ENCODE data around the gene SMYD3.
"Not testable (repeated sequence)": the region's sequence is repeated elsewhere in the genome, so short reads cannot be mapped to it uniquely, and the experiment has no call there.

SMYD3 gene

DNA sequence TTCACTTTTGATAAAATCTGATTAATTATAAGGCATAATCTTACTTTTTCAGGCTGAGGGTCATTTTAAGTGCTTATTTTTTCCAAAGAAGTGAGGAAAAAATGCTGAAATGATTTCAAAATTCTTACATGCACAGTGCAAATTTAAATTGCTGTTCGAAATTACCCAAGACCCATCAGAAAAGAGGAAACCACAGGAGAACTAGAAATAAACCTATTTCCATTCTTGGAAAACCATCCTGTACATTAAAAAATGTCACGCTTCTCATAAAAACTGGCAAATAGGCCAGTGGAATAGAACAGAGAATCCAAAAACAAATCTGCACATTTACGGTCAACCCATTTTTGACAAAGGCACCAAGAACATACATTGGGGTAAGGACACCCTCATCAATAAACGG, 414.9 kb downstream of the SMYD3 start:
- DNase-seq: no peak

DNA sequence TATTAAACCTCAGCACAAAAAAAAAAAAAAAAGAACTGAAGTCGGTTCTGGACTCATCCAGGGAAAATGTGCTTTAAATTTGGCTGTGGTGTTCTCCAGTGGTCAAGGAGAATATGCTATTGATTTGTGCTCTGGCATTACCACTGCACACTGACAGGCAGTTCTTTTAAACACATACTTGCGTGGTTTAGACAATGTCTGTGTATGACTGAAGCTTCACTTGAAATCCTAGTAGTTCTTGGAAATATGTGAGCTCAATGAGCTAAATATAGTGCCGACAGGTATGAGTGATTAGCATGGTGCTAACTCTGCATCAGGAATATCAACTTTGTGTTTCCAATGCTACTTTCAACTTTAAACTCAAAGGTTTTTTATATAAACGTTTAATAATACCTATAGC, 415.6 kb downstream of the SMYD3 start:
- DNase-seq: no peak

DNA sequence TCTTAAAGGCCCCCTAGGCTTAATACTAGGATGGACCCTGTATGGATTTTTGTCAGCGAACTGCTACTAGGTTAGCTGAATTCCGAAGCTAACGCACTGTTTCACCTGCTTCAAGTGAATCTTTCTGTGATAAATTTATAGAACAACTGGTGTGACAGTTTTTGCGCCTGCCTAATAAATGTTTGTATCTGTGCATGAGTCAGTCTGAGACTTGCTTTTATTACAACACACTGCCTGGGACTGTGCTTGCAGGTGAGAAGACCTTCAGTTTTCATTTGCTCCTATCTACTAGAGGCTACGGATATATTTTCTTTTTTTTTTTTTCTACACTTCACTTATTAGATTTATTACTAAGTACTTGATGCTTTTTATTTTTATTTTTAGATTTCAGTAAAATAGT, 420.9 kb downstream of the SMYD3 start:
- DNase-seq: no peak

DNA sequence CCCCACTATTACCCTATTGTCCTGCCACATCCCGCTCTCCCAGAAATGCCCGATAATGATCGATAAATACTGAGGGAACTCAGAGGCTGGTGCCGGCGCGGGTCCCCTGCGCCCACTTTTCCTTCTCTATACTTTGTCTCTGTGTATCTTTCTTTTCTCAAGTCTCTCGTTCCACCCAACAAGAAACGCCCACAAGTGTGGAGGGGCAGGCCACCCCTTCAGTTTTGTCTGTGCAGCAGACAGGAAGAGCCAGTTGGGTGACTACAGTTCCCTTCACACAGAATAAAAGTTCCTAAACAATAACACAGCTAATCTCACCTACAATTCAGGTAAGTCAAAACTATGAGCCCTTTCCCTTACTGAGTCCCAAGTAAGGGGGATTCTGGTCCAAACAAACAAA, 423.7 kb downstream of the SMYD3 start:
- no peak for DNase-seq

DNA sequence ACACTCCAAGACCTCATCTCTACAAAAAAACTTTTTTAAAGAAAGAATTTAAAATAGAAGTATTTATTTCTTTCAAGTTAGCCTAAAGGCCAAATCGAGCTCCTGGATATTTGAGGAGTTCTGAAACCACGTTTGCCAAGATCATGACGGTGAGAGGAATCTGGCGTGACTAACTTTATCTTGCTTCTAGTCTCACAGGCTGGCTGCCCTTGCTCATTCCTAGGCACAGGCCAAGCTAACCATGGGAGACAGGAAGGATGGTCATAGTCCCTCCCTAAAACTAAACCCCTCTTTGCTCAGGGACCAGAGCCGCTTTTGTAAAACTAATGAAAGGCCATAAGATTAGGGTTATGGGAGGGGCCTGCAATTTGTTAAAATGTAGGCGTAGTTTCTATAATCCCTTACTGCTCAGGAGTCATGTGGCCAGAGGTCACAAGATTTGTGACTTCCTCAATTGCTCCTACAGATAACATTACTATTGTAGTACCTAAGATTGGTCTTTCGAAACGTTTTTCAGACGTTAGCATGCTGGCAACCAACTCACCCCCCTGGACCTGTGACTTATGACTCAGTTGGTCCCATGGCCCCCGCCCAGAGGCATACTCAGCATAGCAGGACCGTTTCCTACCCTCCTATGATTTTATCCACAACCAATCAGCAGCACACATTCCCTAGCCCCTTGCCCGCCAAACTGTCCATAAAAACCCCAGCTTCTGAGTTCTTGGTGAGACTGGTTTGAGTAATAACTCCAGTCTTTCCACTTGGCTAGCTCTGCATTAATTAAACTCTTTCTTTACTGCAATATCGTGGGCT, 425.0 kb downstream of the SMYD3 start:
- no peak for DNase-seq

DNA sequence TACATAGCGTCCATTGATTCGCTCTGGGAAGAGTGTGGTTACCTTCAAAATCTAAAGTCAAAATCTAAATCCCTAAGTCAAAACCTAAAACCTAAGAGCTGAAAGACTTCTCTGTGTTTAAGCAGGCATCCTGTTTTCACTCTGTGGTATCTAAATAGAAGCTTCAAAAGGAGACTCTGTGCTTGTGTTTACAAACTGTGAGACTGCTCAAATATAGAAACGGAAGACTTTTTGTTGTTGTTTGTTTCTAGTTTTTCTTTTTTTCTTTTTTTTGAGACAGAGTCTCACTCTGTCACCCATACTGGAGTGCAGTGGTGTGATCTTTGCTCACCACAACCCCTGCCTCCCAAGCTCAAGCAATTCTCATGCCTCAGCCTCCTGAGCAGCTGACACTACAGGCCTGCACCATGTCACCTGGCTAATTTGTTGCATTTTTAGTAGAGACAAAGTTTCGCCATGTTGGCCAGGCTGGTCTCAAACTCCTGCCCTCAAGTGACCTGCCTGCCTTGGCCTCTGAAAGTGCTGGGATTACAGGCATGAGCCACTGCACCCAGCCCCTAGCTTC, 425.9 kb downstream of the SMYD3 start:
- DNase-seq: no peak

DNA sequence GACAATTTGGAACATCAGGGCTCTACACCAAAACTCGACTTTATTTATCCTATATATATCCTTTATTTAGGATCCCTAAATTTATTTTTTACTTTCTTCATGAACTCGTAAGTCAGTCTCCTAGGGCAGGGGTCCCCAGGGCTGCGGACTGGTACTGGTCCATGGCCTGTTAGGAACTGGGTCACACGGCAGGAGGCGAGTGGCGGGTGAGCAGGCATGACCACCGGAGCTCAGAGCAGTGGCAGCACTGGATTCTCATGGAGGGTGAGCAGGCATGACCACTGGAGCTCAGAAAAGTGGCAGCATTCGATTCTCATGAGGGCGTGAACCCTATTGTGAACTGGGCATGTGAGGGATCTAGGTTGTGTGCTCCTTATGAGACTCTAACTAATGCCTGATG, 427.0 kb downstream of the SMYD3 start:
- DNase-seq: no peak

DNA sequence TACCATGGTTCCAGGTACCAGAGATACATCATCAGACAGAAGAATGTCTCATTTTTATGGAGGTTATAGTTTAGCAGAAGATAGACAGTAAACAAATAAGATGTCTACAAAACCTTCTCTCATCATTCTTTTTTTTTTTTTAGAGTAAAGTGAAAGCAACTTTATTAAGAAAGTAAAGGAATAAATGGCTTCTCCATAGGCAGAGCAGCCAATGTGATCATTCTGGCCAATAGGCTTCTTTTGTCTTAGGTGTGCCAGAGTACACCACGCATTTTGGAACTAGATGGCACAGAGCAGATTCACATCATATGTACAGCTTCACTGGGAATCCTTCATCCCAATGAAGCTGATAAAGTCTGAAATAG, 428.2 kb downstream of the SMYD3 start:
- no peak for DNase-seq

DNA sequence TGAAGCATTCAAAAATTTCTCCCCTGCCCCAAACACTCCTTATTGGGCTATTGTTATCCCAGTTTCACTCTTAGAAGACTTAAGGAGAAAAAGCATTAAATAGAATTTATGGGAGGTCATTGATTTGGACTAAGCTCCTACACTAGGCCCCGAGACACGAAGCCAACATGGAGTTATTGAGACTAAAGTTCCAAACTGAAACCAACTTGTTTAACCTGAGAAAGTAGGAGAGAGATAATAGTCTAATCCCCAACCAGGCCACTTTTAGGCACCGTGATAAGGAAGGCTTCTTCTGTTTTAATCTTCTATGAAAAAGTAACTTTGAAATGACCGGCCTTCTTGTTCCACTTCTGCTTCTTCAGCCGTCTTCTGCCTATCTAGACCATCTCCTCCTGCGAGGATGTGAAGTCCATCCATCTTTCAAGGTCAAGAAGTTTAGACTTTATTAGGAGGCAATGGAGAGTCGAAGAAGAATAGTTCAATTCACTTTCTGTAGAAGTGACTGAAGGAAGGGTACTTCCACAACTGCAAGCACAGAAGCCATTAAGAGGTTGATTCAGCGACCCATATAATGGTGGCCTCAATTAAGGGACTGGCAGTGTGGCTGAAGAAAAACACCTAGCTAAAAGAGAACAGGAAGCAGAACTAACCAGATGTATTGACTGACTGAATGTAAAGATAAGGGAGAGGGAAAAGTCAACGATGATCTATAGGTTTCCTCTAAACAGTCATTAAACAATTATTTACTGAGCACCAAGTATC, 428.8 kb downstream of the SMYD3 start:
- no peak for DNase-seq

DNA sequence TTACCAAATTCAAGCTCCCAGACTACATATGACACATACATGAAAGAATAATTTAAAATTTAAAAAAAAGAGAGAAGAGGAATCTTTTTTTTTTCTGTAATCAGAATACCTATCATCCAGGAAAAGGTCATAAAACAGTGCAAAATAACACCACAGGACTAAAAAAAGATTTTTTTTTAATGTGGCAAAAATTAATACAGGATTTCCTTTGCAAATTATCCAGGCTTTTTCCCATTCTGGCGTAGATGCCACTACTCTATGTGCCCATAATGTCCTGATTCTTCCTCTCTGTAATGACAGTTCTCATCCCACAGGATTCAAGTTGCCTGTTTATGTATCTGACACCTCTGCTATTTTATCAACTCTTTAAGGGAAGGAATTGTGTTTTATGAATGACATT, 429.6 kb downstream of the SMYD3 start:
- no peak for DNase-seq

DNA sequence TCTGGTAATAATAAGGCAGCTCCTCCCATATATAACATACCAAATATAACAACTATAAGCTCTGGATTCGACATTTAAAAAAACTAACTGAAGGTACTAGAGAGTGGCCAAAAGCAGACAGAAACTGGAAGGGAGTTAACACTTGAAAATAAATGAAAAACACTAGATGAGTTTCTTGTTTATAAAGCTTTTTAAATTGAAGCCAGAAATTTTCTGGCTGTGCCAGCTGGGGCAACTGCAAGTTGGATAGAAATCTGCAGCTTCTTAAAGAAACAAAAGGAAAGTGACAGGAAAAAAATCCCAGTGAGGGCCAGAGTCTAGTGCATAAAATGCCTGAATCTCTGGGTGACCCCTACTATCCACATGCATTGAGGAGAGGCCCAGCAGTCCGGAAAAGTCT, 432.7 kb downstream of the SMYD3 start:
- no peak for DNase-seq

DNA sequence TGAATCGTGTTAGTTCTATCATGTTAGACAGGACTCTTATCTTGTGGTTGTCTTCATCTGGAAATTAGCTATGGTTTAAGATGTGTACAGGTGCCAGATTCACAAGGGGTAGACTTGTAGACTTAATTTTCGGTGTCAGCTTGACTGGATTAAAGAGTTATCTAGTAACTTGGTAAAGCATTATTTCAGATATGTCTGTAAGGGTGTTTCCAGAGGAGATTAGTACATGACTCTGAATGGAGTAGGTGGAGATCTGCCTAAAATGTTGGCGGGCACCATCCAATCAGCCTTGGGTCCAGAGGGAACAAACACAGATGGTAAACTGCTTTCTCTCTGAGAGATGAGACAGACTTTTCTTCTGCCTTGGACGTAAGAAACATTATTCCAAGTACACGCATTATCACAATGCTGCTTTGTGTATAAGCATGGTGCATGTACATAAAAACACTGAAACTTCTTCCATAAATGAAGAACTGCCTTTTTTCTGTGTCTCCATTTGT, 434.6 kb downstream of the SMYD3 start:
- no peak for DNase-seq

DNA sequence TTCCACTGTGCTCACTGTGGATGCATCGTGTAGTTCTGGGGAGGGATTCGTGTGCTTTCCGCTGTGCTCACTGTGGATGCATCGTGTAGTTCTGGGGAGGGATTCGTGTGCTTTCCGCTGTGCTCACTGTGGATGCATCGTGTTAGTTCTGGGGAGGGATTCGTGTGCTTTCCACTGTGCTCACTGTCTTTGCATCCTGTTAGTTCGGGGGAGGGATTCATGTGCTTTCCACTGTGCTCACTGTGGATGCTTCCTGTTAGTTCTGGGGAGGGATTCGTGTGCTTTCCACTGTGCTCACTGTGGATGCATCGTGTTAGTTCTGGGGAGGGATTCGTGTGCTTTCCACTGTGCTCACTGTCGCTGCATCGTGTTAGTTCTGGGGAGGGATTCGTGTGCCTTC, 435.1 kb downstream of the SMYD3 start:
- DNase-seq: not testable (repeated sequence)

DNA sequence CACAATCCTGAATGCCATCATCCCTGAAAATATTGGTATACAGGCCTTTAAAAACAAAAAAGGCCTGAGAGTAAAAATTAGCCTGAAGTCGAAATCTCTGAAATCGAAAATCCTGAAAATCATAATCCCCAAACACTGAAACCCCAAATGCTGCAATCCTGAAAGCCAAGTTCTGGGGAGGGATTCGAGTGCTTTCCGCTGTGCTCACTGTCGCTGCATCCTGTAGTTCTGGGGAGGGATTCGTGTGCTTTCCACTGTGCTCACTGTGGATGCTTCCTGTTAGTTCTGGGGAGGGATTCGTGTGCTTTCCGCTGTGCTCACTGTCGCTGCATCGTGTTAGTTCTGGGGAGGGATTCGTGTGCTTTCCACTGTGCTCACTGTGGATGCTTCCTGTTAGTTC, 435.5 kb downstream of the SMYD3 start:
- not testable (repeated sequence) for DNase-seq

DNA sequence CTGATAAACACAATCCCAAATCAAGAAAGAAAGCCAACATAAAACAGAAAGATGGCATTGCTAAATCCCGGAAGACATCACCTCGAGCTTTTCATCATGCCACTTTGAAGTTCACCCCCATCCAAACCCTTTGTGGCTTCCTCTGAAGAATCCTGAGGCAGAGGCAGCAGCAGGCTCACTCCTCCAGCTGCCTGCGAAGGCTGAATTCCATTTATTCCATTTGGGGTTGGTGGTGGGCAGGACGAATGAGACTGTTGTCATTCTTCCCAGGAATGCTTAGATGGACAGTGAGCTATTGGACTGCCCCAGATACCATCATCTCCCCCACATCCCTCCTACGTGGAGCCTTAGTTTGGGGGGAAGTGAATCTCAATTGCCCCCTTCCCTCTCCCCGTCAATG, 437.5 kb downstream of the SMYD3 start:
- DNase-seq: no peak

DNA sequence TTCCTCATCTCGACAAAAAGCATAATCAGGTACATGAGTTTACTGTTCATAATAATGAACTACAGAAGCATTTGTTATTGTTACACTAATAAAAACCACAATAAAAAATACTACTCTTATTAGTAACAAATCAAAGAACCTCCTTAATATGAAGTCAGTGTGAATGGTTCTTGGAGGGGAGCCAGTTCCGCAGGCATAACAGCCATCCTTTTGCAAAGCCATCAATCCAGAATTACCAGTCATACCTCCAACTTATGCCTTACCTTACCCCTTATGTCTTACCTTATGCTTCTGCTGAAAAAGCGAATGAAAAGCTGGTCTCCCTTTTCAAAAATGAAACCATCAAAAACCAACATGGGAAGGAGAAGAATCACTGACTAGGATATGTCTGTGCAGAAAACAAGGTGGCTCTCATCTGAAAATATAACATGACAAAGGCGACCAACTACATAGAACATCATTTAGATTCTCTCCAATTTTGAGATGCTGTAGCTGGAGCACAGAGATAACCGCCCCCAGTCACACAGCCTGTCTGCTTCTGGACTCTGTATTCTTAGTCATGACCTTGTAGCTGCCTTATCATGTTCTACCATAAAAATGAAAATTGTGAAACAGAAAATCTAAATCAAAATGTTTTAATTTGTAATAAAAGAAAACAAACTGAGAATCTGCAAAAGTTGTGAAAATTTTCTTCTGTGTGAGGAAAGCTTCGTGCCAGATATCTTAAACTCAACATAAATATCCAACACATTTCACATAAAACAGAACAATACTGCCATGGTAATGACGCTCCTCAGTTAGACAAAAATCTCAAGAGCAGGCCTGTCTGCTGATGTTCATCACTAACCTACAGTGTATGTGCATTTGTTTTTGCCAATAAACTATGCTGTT, 438.2 kb downstream of the SMYD3 start:
- no peak for DNase-seq

DNA sequence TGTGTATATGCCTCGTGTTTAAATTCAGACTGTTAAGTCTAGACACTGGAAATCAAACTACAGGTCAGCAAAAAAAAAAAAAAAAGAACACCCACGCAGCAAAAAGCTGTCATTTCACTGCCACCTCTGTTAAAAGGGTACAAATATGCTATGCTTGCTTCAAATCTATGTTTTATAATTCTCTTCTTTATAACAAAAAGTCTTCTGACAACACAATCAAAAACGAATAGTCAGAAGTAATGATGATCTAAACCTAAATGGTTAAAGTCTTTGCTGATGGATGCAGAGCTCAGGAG, 438.9 kb downstream of the SMYD3 start:
- DNase-seq: no peak

DNA sequence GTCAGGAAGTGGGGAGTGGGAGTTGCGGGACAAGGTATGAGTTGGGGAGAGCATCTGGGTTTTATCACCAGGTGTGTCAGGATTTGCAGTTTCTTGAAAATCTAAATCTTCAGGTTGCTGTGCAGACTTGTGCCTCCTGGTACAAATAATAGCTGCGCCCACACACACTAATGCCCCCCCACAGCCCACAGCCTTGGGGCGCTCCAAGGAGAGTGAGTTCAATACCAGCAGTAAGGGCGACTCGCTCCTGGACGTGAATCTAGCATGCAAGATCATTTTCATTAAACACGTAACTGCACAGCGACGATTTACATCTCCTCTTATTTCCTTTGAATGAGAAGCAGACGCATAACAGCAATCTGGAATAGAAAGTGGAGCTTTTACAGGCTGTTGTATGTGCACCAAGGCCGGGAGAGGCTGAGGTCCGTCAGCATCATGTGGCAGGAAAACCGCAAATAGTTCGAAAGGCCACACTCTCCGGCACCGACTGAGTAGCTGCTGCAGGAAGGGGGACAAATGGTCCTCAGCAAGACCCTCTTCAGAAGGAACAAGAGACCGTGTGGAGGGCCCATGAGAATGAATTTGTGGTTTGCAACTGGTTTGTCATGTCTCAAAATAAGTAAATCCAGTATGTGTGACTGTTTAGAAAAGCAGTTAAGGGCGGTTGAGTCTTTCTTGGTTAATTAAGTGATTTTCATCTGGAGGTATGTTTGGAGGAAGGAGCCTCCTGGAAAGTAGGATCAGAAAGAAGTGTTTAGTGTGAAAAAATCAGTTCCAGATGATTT, 439.5 kb downstream of the SMYD3 start:
- DNase-seq: no peak

DNA sequence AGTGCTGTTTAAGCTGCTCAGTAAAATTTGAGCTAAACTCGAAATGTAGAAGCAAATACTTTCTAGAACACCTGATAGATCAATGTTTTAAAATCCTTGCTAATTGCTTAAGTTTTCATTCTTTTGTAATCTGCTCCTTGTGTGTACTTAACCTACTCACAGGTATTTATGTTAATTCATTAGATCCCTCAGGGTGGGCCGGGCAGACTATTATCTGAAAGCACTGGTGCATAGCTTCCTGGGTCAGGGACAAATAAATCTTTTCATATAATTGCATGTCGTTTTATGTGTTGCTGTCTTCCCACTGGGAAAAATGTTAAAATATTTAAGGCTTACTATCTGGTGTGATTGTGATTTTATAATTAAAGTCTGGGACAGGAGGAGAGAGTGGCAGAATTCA, 440.5 kb downstream of the SMYD3 start:
- no peak for DNase-seq

DNA sequence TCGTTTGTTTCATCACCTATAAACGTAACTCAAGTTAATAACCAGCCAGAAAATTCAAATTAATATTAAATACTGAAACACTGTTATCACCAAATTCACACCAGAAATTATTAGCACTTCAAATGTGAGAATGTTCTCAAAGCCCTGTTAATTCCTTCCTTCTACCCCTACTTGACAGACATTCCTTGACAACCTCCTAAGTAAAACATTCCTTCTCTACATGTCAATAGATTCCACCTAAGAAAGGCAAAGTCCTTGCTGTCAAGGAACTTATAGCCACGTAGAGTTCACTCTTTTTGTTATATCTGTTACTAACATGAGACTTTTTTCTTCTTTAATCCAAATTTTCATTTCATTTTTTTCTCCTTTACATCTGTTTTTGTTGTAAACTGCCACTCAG, 441.5 kb downstream of the SMYD3 start:
- DNase-seq: no peak

DNA sequence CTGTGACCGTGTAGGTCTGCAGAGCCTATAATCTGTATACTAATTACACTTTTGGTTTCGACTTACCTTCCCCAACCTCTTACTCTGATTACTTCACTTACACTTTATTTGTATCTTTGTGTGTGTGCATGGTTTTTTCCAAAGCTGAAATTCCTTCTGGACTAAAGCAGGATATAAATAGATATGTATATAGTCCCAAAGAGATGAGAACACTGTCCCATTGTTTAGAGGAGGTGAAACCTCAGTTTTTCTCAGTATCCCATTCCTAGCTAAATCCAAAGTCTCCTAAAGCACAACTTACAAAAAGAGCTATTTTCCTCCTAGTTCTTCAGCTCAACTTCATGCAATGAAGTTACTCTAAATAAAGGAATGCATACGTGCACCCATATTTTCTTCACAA, 442.2 kb downstream of the SMYD3 start:
- DNase-seq: no peak

DNA sequence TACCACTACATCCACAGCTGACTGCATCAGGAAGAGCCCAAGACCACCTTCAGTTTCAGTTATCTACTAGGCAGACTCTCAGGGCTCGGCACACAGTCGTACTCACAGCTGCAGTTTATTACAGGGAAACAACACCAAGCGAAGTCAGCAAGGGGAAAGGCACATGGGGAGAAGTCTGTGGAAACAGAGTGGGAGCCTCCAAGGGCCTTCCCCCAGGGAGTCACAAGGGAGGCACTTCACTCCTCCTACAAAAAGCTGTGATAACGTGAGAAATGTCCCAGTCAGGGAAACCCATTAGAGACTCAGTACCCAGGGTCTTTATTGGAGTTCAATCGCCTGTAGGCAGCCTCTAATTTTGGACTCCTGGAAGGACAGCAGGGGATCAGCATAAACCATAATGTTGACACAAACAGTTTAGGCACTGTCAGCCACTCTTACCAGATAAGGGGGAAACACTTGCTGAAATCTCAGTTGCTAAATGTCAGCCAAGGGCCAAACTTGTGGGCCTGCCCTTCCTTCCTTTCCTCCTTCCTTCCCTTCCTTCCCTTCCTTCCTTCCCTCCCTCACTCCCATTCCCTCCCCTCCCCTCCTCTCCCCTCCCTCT, 444.0 kb downstream of the SMYD3 start:
- no peak for DNase-seq

Data from activated CD8-positive, alpha-beta memory T cell treated with anti-CD3 and anti-CD28 coated beads for 24 hours (primary cell).